MM.1S (cell line): ENCODE measurements around the gene DALRD3.

Experiments used
- DNase-seq: peaks from one replicate; pipeline ENCODE4 v3.0.0-alpha.2; 2015
- H2AFZ ChIP-seq: fragments of 300-600 bp; sonication (generic); 2 replicates; pipeline ENCODE4 v1.6.0; 2016; ENCODE audit warnings: antibody characterized with exemption, low read length
- H3F3A ChIP-seq: fragments of 300-600 bp; sonication (generic); 2 replicates; pipeline ENCODE4 v1.6.1; 2016; ENCODE audit warnings: mild to moderate bottlenecking, antibody characterized with exemption, low read length, moderate library complexity, mixed read lengths; ENCODE audit not compliant: insufficient read depth
- H3K27ac ChIP-seq: fragments of 300-600 bp; sonication (generic); 2 replicates; pipeline ENCODE4 v1.5.1; 2016; ENCODE audit warnings: mild to moderate bottlenecking, low read length
- H3K27me3 ChIP-seq: fragments of 300-600 bp; sonication (generic); replicated peaks from 2 replicates; pipeline ENCODE4 v1.6.0; 2016; ENCODE audit warnings: low read length; ENCODE audit not compliant: insufficient read depth
- H3K36me3 ChIP-seq: fragments of 300-600 bp; sonication (generic); replicated peaks from 2 replicates; pipeline ENCODE4 v1.6.1; 2016; ENCODE audit warnings: mild to moderate bottlenecking, low read length, mixed read lengths; ENCODE audit not compliant: insufficient read depth
- H3K4me1 ChIP-seq: fragments of 300-600 bp; sonication (generic); 2 replicates; pipeline ENCODE4 v1.6.1; 2016; ENCODE audit warnings: low read length, mixed read lengths
- H3K4me2 ChIP-seq: fragments of 300-600 bp; sonication (generic); 2 replicates; pipeline ENCODE4 v1.6.0; 2016; ENCODE audit warnings: low read depth, low read length
- H3K4me3 ChIP-seq: fragments of 300-600 bp; sonication (generic); 2 replicates; pipeline ENCODE4 v1.5.1; 2016; ENCODE audit warnings: low read length, mixed read lengths
- H3K79me2 ChIP-seq: fragments of 300-600 bp; sonication (generic); 2 replicates; pipeline ENCODE4 v1.6.1; 2016; ENCODE audit warnings: mixed run types, low read length, mixed read lengths
- H3K9ac ChIP-seq: fragments of 300-600 bp; sonication (generic); 2 replicates; pipeline ENCODE4 v1.6.1; 2016; ENCODE audit warnings: low read length, mixed read lengths
- H3K9me2 ChIP-seq: fragments of 300-600 bp; sonication (generic); replicated peaks from 2 replicates; pipeline ENCODE4 v1.6.1; 2016; ENCODE audit warnings: mild to moderate bottlenecking, low read length, mixed read lengths; ENCODE audit not compliant: insufficient read depth
- H3K9me3 ChIP-seq: fragments of 300-600 bp; sonication (generic); replicated peaks from 2 replicates; pipeline ENCODE4 v1.6.1; 2016; ENCODE audit warnings: mild to moderate bottlenecking, low read length, mixed read lengths; ENCODE audit not compliant: insufficient read depth
- H4K20me1 ChIP-seq: fragments of 300-600 bp; sonication (generic); 2 replicates; pipeline ENCODE4 v1.6.1; 2016; ENCODE audit warnings: mild to moderate bottlenecking, low read length, moderate library complexity, mixed read lengths; ENCODE audit not compliant: insufficient read depth
- CTCF ChIP-seq: fragments of 300-600 bp; sonication (generic); IDR thresholded peaks from 2 replicates; pipeline ENCODE4 v1.5.1; 2016; ENCODE audit warnings: antibody characterized with exemption, low read length, mixed read lengths
- EZH2 ChIP-seq: fragments of 300-600 bp; sonication (generic); optimal IDR thresholded peaks from 2 replicates; pipeline ENCODE3; 2017; ENCODE audit warnings: low read depth, mild to moderate bottlenecking, antibody characterized with exemption, low read length, mixed read lengths
- EZH2phosphoT487 ChIP-seq: fragments of 300-600 bp; sonication (generic); IDR thresholded peaks from 2 replicates; pipeline ENCODE4 v1.6.1; 2018; ENCODE audit warnings: antibody characterized with exemption, low read length

DALRD3 gene

DNA sequence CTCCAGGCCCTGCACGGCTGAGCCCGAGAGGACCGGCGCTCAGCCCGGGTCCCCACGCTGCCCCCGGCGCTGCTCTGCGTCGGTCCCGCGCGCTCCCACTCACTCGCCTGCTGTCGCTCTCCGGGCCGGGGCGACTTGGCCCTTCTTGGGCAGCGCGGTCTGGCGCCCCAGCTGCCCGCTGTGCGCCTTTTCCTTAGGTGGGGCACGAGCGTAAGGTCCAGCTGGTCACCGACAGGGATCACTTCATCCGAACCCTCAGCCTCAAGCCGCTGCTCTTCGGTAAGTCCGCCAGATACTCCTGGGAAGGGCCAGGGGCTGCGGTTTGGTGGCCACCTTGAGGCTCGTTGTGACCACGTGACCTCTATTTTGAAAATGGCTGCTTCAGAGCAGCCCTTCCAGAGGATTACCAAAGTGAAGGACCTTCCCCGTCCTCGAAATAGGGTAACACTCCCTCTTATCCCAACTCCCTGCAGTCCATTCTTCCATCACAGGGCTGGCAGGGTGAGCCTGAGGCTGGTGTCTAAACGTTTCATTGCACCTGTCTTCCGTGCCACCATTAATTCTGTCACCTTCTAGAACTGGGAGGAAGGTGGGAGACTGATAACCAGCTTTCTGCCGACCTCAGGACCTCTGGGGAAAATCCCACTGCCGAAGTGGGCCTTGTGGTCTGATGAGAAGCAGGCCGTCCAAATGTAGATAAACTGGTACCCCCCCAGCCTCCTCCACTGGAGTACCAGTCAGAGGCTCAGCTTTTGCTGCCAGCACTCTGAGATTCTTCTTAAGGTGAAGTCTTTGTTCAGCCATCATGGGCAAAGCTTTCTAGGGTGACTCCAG lies 27.5 kb downstream of the DALRD3 start:
- no peaks in the 10 kb centered on the region for H3K27me3 ChIP-seq
- H3K9ac ChIP-seq = peak overlapping the region; percentile 80
- H3K4me2 ChIP-seq = peak overlapping the region; percentile 85
- TF ChIP-seq EZH2phosphoT487 (no peak), EZH2 (no peak), CTCF (no peak)
- peak; percentile 36 for DNase-seq
- no peaks in the 10 kb centered on the region for H3K9me3 ChIP-seq
- peaks cover 43% of the 10 kb centered on the region for H3K79me2 ChIP-seq
- H3K27ac ChIP-seq = peak overlapping the region; percentile 33; the same call in 1 of the 2 replicates
- no peaks in the 10 kb centered on the region for H3K9me2 ChIP-seq
- peaks cover 13% of the 10 kb centered on the region for H3K4me1 ChIP-seq
- peak overlapping the region; percentile 92 for H3K4me3 ChIP-seq
- peak overlapping the region; percentile 88 for H2AFZ ChIP-seq
- no peaks in the 10 kb centered on the region for H4K20me1 ChIP-seq
- no peaks in the 10 kb centered on the region for H3K36me3 ChIP-seq
- peaks cover 3% of the 10 kb centered on the region; the same call in 1 of the 2 replicates for H3F3A ChIP-seq

DNA sequence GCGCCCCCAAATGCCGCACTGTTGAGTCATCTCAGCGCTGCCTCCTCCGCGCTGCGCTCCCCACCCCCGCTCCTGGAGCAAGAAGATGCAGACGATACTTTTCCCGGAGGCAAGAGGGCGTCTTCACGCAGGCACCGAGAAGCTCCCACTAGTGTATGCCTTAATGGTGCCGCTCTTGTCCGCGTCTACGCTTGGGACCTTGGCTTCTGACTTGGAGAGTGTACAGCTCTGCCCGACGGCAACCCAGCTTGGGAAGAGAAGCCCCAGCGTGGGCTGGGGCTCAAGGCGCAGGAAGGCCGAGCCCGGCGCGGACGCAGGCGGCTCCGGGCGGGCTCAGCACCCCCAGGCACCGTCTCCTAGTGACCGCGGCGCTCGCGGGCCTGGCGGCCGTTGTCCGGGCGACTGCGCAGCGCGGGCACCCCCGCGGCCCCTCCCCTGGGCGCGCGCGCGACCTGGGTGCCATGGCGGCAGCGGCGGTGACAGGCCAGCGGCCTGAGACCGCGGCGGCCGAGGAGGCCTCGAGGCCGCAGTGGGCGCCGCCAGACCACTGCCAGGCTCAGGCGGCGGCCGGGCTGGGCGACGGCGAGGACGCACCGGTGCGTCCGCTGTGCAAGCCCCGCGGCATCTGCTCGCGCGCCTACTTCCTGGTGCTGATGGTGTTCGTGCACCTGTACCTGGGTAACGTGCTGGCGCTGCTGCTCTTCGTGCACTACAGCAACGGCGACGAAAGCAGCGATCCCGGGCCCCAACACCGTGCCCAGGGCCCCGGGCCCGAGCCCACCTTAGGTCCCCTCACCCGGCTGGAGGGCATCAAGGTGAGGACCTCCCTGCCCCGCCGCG lies 28.4 kb downstream of the DALRD3 start, which contains the start of gene P4HTM:
Gene P4HTM, plus strand, starts transcription at position 446 of the 840 bp plus-strand sequence. Its CDS starts 16 bp downstream, at position 462.
- H3K9ac ChIP-seq = peak within 1 kb of the TSS; percentile 80
- H3K27me3 ChIP-seq = no peaks in the 10 kb centered on the region
- peaks cover 13% of the 10 kb centered on the region for H3K4me1 ChIP-seq
- peaks cover 3% of the 10 kb centered on the region; the same call in 1 of the 2 replicates for H3F3A ChIP-seq
- H3K4me3 ChIP-seq = peak within 1 kb of the TSS; percentile 92
- no peaks in the 10 kb centered on the region for H3K9me2 ChIP-seq
- no peaks in the 10 kb centered on the region for H3K36me3 ChIP-seq
- DNase-seq = peak; percentile 72
- no peaks in the 10 kb centered on the region for H3K9me3 ChIP-seq
- H3K79me2 ChIP-seq = peaks cover 40% of the 10 kb centered on the region
- H4K20me1 ChIP-seq = no peaks in the 10 kb centered on the region
- H2AFZ ChIP-seq = peak within 1 kb of the TSS; percentile 96
- peak within 1 kb of the TSS; percentile 97 for H3K4me2 ChIP-seq
- peak within 1 kb of the TSS; percentile 70; the same call in 1 of the 2 replicates for H3K27ac ChIP-seq
- no peak for TF ChIP-seq EZH2
- TF ChIP-seq CTCF = peak; percentile 39

GRCh38 chr3:48989126-48989795 lies 29.1 kb downstream of the DALRD3 start:
- Histone ChIP-seq H3K9ac (peak overlapping the region; percentile 75), H3K4me2 (peak overlapping the region; percentile 97), H3K36me3 (no peaks in the 10 kb centered on the region), H3F3A (peaks cover 3% of the 10 kb centered on the region; the same call in 1 of the 2 replicates), H3K9me3 (no peaks in the 10 kb centered on the region), H3K27me3 (no peaks in the 10 kb centered on the region), H3K27ac (peak overlapping the region; percentile 70; the same call in 1 of the 2 replicates), H4K20me1 (no peaks in the 10 kb centered on the region), H3K9me2 (no peaks in the 10 kb centered on the region), H3K79me2 (peaks cover 40% of the 10 kb centered on the region), H3K4me3 (peak overlapping the region; percentile 68), H3K4me1 (peaks cover 13% of the 10 kb centered on the region), H2AFZ (peak overlapping the region; percentile 96)
- DNase-seq = peak; percentile 12
- TF ChIP-seq EZH2 = no peak
- TF ChIP-seq CTCF = no peak
- no peak for TF ChIP-seq EZH2phosphoT487
